Keratinocyte (primary cell): ENCODE results near the gene OR8H2. TPM values are rescaled to one million over a fixed set of nuclear protein-coding genes. Genes with fewer than 3 reads are reported as not detected.

Experiments
- DNase-seq: peaks from one replicate; pipeline ENCODE4 v3.0.0-alpha.2; 2011; ENCODE audit warnings: low read depth, missing footprints, low spot score
- FAIRE-seq: peaks from 2 replicates; lab custom pipeline; 2011; peaks lifted over from hg19 to GRCh38; lab: Jason Lieb, UNC
- H2AFZ ChIP-seq: 2 replicates; pipeline ENCODE4 v1.6.0; 2012; ENCODE audit warnings: low read length, control low read depth, inconsistent platforms; ENCODE audit not compliant: control insufficient read depth
- H3K27ac ChIP-seq: 2 replicates; pipeline ENCODE4 v1.5.1; 2011; ENCODE audit warnings: low read length; ENCODE audit not compliant: control insufficient read depth, insufficient read depth
- H3K27me3 ChIP-seq: 3 replicates; pipeline ENCODE4 v1.6.0; 2011; ENCODE audit warnings: low read length; ENCODE audit not compliant: control insufficient read depth, insufficient read depth; ENCODE audit errors: extremely low read depth
- H3K36me3 ChIP-seq, 2 experiments: 2 replicates in 1 of 2; 3 replicates in 1 of 2; pipeline ENCODE4 v1.5.1; 2011; ENCODE audit warnings: low read length in 2 of 2, mild to moderate bottlenecking in 1 of 2; ENCODE audit not compliant: control insufficient read depth in 2 of 2, insufficient read depth in 2 of 2; ENCODE audit errors: extremely low read depth in 1 of 2
- H3K4me1 ChIP-seq: 3 replicates; pipeline ENCODE4 v1.5.1; 2011; ENCODE audit warnings: low read length; ENCODE audit not compliant: control insufficient read depth, insufficient read depth; ENCODE audit errors: extremely low read depth
- H3K4me2 ChIP-seq: 3 replicates; pipeline ENCODE4 v1.6.0; 2011; ENCODE audit warnings: low read depth, low read length; ENCODE audit not compliant: control insufficient read depth, insufficient read depth; ENCODE audit errors: extremely low read depth
- H3K4me3 ChIP-seq, 3 experiments: fragments of 200-600 bp in 1 of 3; sonication (generic) in 1 of 3; 2 replicates in 2 of 3; 3 replicates in 1 of 3; pipeline ENCODE4 v1.5.1; 2011 to 2016; ENCODE audit warnings: low read length in 3 of 3, mild to moderate bottlenecking in 3 of 3, control low read depth in 2 of 3, inconsistent platforms in 1 of 3, low read depth in 1 of 3, mixed read lengths in 1 of 3, mixed run types in 1 of 3, moderate library complexity in 1 of 3; ENCODE audit not compliant: control insufficient read depth in 2 of 3, insufficient read depth in 2 of 3; ENCODE audit errors: extremely low read depth in 1 of 3
- H3K79me2 ChIP-seq: 2 replicates; pipeline ENCODE4 v1.6.0; 2012; ENCODE audit warnings: low read length; ENCODE audit not compliant: control insufficient read depth, insufficient read depth
- H3K9ac ChIP-seq: 3 replicates; pipeline ENCODE4 v1.6.0; 2011; ENCODE audit warnings: low read length; ENCODE audit not compliant: control insufficient read depth, insufficient read depth; ENCODE audit errors: extremely low read depth
- H3K9me1 ChIP-seq: 3 replicates; pipeline ENCODE4 v1.6.0; 2011; ENCODE audit warnings: low read length; ENCODE audit not compliant: control insufficient read depth, insufficient read depth; ENCODE audit errors: extremely low read depth
- H3K9me3 ChIP-seq: 2 replicates; pipeline ENCODE4 v1.5.1; 2012; ENCODE audit warnings: low read depth, low read length; ENCODE audit not compliant: control insufficient read depth
- H4K20me1 ChIP-seq: 3 replicates; pipeline ENCODE4 v1.6.0; 2011; ENCODE audit warnings: low read length; ENCODE audit not compliant: control insufficient read depth, insufficient read depth; ENCODE audit errors: extremely low read depth
- EZH2 ChIP-seq: IDR thresholded peaks from one replicate; pipeline ENCODE4 v1.6.1; 2012; ENCODE audit warnings: inconsistent platforms, mild to moderate bottlenecking, low read length, moderate library complexity
- dilution Hi-C: fragments of 300-500 bp; cut with MboI; formaldehyde crosslinking; loops from one replicate; pipeline ENCODE4 v1.7.0; 2020; ENCODE audit warnings: low sequenced_read_pairs; ENCODE audit not compliant: extremely low pct_ligation_motif_present
- polyA plus RNA-seq, 5 experiments: library from polyadenylated mRNA; depleted of rRNA in 3 of 5; stranded (reverse) in 3 of 5; stranded (forward) in 1 of 5; unstranded in 1 of 5; fragments of >200 nt; gene quantifications; 1 replicate in 1 of 5; 2 replicates in 3 of 5; 3 replicates in 1 of 5; pipeline versions ENCODE4 v1.2.1 to v1.2.3, GENCODE V29; 2011 to 2012; ENCODE audit warnings: missing spikeins in 2 of 5, low read depth in 1 of 5, low replicate concordance in 1 of 5
- TF ChIP-seq, protein P1 (sequence below), 3 experiments: IDR thresholded peaks in 1 of 3; conservative IDR thresholded peaks in 1 of 3; optimal IDR thresholded peaks in 1 of 3; 2 replicates in 2 of 3; 3 replicates in 1 of 3; pipeline versions ENCODE3 to v1.5.1; 2011; ENCODE audit warnings: low read length in 3 of 3, mild to moderate bottlenecking in 3 of 3, moderate library complexity in 2 of 3, control low read depth in 1 of 3, inconsistent platforms in 1 of 3; ENCODE audit not compliant: insufficient read depth in 2 of 3; ENCODE audit errors: extremely low read depth in 1 of 3

OR8H2 gene
- polyA plus RNA-seq, 1 donor (not counting 4 experiments of a cell fraction or from before 2014, with no cell fraction given), result not detected

GRCh38 chr11:56093008-56093407 lies 10.5 kb upstream of the OR8H2 start, which contains the start of gene OR8I2:
OR8I2 (plus strand) TSS chr11:56093308; CDS start chr11:56093308, 0 bp downstream.
- Histone ChIP-seq H3K4me2 (no peak within 1 kb of the TSS), H3K79me2 (no peaks in the 10 kb centered on the region), H3K36me3 (no peaks in the 10 kb centered on the region), H3K9me3 (no peaks in the 10 kb centered on the region), H3K4me1 (no peaks in the 10 kb centered on the region), H3K9ac (no peak within 1 kb of the TSS), H3K27ac (no peak within 1 kb of the TSS), H2AFZ (no peak within 1 kb of the TSS), H3K4me3 (no peak within 1 kb of the TSS), H3K27me3 (no peaks in the 10 kb centered on the region), H4K20me1 (no peaks in the 10 kb centered on the region), H3K9me1 (no peaks in the 10 kb centered on the region)
- FAIRE-seq, result no peak
- TF ChIP-seq EZH2, result no peak
- TF ChIP-seq, protein P1, sequence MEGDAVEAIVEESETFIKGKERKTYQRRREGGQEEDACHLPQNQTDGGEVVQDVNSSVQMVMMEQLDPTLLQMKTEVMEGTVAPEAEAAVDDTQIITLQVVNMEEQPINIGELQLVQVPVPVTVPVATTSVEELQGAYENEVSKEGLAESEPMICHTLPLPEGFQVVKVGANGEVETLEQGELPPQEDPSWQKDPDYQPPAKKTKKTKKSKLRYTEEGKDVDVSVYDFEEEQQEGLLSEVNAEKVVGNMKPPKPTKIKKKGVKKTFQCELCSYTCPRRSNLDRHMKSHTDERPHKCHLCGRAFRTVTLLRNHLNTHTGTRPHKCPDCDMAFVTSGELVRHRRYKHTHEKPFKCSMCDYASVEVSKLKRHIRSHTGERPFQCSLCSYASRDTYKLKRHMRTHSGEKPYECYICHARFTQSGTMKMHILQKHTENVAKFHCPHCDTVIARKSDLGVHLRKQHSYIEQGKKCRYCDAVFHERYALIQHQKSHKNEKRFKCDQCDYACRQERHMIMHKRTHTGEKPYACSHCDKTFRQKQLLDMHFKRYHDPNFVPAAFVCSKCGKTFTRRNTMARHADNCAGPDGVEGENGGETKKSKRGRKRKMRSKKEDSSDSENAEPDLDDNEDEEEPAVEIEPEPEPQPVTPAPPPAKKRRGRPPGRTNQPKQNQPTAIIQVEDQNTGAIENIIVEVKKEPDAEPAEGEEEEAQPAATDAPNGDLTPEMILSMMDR (optimal IDR thresholded peaks at IDR 0.05 in 1 of 3, IDR thresholded peaks at IDR 0.05 in 1 of 3, conservative IDR thresholded peaks at IDR 0.05 in 1 of 3; ENCODE audit: extremely low read depth in 1 of 3, insufficient read depth in 2 of 3, low read length in 3 of 3), result no peak
- DNase-seq, result no peak
- dilution Hi-C loops, result no loop called here

GRCh38 chr11:56122073-56122472 lies 18.6 kb downstream of the OR8H2 start, which contains the start of gene OR8H3:
OR8H3 (plus strand) TSS chr11:56122373; CDS start chr11:56122373, 0 bp downstream.
- H3K9me3 ChIP-seq, result no peaks in the 10 kb centered on the region
- H3K79me2 ChIP-seq, result no peaks in the 10 kb centered on the region
- no peaks in the 10 kb centered on the region for H3K9me1 ChIP-seq
- FAIRE-seq, result no peak
- no peaks in the 10 kb centered on the region for H3K27me3 ChIP-seq
- no peak for TF ChIP-seq EZH2
- TF ChIP-seq, protein P1 (optimal IDR thresholded peaks at IDR 0.05 in 1 of 3, IDR thresholded peaks at IDR 0.05 in 1 of 3, conservative IDR thresholded peaks at IDR 0.05 in 1 of 3; ENCODE audit: extremely low read depth in 1 of 3, insufficient read depth in 2 of 3, low read length in 3 of 3), result no peak
- DNase-seq, result no peak
- H4K20me1 ChIP-seq, result no peaks in the 10 kb centered on the region
- H2AFZ ChIP-seq, result no peak within 1 kb of the TSS
- no peaks in the 10 kb centered on the region for H3K36me3 ChIP-seq
- no peaks in the 10 kb centered on the region for H3K4me1 ChIP-seq
- H3K4me2 ChIP-seq, result no peak within 1 kb of the TSS
- H3K4me3 ChIP-seq, result no peak within 1 kb of the TSS
- no peak within 1 kb of the TSS for H3K9ac ChIP-seq
- dilution Hi-C loops, result no loop called here
- H3K27ac ChIP-seq, result no peak within 1 kb of the TSS
